ENCODE measurements around the gene UBE2G1.

Gene UBE2G1

GRCh38 chr17:4247361-4247970 lies 119.0 kb downstream of the UBE2G1 start:
- DNase-seq (ENCODE audit: low spot score) = peak; percentile 53

DNA sequence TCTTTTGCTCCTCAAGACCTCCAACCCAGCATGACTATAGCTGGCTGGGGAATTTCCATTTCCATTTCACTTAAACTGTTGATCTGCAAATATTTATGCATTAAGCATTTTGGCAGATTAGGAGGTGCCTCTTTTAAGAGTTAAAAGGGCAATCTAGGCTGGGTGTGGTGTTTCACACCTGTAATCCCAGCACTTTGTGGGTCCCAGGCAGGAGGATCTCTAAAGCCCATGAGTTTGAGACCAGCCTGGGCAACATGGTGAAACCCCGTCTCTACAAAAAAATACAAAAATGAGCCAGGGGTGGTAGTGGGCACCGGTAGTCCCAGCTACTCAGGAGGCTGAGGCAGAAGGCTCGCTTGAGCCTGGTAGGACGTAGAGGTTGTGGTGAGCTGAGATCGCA lies 119.8 kb downstream of the UBE2G1 start:
- no peak for DNase-seq (ENCODE audit: low spot score)

DNA sequence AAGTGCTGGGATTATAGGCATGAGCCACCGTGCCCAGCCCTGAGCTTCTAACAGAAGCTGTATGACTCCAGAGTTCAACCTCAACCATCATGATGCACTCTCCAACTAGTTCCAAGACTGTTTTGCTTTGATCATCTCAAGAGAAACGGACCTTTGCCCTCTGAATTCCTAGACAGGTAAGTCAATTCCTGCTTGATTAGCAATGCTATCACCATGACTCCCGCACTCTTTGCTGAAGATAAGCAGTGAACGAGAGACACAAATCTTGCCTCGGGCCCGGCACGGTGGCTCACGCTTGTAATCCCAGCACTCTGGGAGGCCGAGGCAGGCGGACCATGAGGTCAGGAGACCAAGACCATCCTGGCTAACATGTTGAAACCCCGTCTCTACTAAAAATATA lies 124.9 kb downstream of the UBE2G1 start:
- DNase-seq (ENCODE audit: low spot score) = no peak

DNA sequence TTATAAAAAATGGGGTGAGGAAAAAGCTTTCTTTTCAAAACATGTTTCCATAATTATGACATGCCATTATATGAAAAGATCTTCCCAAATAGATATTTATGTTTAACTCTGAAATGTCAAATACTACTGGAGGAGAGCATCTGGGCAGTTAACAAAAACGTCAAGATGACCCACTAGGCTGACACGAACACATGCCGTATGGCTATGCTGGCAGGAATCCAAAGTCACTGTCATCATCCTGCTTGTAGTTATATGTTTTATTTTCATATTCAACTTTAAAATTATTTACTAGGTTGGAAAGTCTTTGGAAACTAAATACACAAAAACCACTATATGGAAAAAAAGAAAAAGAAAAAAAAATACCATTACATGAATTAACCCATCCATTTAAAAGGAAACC lies 130.0 kb downstream of the UBE2G1 start:
- DNase-seq (ENCODE audit: low spot score) = no peak

- DNase-seq (ENCODE audit: low spot score) = no peak
Measured at GRCh38 chr17:4235372-4236279, 130.8 kb downstream of the UBE2G1 start.

- no peak for DNase-seq (ENCODE audit: low spot score)
Measured at GRCh38 chr17:4234401-4234800, 132.1 kb downstream of the UBE2G1 start.

GRCh38 chr17:4233668-4234258 lies 132.7 kb downstream of the UBE2G1 start:
- DNase-seq (ENCODE audit: low spot score) = no peak

GRCh38 chr17:4232168-4232813 lies 134.2 kb downstream of the UBE2G1 start:
- DNase-seq (ENCODE audit: low spot score) = no peak

- no peak for DNase-seq (ENCODE audit: low spot score)
Measured at GRCh38 chr17:4229627-4230541, 136.6 kb downstream of the UBE2G1 start.

DNA sequence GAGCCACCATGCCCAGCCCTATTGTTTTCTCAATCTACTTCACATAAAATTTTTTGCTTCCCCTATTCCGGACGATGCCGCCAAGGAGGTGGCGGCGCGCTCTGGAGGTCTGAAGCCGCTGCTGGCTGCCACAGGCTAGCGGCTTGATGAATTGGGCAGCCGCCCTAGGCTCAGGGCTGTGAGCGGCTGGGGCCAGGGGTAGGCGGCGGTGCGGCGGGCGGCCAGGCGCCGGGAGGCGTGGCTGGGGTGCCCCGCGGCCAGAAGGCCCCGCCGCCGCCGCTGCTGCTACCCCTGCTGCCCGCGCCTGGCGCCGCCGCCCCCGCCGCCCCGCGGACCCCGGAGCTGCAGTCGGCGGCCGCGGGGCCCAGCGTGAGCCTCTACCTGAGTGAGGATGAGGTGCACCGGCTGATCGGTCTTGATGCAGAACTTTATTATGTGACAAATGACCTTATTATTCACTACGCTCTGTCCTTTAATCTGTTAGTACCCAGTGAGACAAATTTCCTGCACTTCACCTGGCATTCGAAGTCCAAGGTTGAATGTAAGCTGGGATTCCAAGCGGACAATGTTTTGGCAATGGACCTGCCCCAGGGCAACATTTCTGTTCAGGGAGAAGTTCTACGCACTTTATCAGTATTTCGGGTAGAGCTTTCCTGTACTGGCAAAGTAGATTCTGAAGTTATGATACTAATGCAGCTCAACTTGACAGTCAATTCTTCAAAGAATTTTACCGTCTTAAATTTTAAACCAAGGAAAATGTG lies 144.4 kb downstream of the UBE2G1 start:
- no peak for DNase-seq (ENCODE audit: low spot score)

- no peak for DNase-seq (ENCODE audit: low spot score)
Measured at GRCh38 chr17:4221163-4221562, 145.3 kb downstream of the UBE2G1 start.

GRCh38 chr17:4220655-4221054 lies 145.8 kb downstream of the UBE2G1 start:
- DNase-seq (ENCODE audit: low spot score) = no peak
